ENCODE measurements around the gene ANKRD35.

The ANKRD35 gene

GRCh38 chr1:145906954-145907753, 21.5 kb upstream of the ANKRD35 start (continued):
- TF ChIP-seq, protein P1, sequence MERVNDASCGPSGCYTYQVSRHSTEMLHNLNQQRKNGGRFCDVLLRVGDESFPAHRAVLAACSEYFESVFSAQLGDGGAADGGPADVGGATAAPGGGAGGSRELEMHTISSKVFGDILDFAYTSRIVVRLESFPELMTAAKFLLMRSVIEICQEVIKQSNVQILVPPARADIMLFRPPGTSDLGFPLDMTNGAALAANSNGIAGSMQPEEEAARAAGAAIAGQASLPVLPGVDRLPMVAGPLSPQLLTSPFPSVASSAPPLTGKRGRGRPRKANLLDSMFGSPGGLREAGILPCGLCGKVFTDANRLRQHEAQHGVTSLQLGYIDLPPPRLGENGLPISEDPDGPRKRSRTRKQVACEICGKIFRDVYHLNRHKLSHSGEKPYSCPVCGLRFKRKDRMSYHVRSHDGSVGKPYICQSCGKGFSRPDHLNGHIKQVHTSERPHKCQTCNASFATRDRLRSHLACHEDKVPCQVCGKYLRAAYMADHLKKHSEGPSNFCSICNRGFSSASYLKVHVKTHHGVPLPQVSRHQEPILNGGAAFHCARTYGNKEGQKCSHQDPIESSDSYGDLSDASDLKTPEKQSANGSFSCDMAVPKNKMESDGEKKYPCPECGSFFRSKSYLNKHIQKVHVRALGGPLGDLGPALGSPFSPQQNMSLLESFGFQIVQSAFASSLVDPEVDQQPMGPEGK (CRISPR knock-in tag; IDR thresholded peaks at IDR 0.05; ENCODE audit: borderline replicate concordance), result no peak

- ATAC-seq, result peak; percentile 54; the same call in 2 of the 3 replicates
Measured at GRCh38 chr1:145901312-145902021, 15.8 kb upstream of the ANKRD35 start.

DNA sequence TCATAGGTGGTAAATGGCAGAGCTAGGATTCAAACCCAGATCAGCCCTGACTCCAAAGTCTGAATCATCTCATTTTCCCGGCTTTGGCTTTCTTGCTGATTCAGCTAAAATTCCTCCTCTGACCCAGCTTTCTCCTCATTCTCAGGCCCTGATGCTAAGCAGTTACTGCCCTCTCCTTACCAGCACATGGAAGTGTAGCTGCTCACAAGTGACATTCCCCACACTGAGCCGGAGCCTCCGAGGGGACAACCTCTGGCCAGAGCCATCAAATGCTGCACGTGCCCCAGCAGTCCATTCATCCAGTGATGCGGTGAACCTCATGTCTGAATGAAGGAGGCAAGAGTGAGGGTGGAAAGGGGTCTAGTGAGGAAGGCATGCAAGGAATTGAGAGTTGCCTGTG, 13.1 kb upstream of the ANKRD35 start:
- TF ChIP-seq, protein P2, sequence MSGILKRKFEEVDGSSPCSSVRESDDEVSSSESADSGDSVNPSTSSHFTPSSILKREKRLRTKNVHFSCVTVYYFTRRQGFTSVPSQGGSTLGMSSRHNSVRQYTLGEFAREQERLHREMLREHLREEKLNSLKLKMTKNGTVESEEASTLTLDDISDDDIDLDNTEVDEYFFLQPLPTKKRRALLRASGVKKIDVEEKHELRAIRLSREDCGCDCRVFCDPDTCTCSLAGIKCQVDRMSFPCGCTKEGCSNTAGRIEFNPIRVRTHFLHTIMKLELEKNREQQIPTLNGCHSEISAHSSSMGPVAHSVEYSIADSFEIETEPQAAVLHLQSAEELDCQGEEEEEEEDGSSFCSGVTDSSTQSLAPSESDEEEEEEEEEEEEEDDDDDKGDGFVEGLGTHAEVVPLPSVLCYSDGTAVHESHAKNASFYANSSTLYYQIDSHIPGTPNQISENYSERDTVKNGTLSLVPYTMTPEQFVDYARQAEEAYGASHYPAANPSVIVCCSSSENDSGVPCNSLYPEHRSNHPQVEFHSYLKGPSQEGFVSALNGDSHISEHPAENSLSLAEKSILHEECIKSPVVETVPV (CRISPR knock-in tag; IDR thresholded peaks at IDR 0.05), result no peak
- TF ChIP-seq, protein P3, sequence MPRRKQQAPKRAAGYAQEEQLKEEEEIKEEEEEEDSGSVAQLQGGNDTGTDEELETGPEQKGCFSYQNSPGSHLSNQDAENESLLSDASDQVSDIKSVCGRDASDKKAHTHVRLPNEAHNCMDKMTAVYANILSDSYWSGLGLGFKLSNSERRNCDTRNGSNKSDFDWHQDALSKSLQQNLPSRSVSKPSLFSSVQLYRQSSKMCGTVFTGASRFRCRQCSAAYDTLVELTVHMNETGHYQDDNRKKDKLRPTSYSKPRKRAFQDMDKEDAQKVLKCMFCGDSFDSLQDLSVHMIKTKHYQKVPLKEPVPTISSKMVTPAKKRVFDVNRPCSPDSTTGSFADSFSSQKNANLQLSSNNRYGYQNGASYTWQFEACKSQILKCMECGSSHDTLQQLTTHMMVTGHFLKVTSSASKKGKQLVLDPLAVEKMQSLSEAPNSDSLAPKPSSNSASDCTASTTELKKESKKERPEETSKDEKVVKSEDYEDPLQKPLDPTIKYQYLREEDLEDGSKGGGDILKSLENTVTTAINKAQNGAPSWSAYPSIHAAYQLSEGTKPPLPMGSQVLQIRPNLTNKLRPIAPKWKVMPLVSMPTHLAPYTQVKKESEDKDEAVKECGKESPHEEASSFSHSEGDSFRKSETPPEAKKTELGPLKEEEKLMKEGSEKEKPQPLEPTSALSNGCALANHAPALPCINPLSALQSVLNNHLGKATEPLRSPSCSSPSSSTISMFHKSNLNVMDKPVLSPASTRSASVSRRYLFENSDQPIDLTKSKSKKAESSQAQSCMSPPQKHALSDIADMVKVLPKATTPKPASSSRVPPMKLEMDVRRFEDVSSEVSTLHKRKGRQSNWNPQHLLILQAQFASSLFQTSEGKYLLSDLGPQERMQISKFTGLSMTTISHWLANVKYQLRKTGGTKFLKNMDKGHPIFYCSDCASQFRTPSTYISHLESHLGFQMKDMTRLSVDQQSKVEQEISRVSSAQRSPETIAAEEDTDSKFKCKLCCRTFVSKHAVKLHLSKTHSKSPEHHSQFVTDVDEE (CRISPR knock-in tag; IDR thresholded peaks at IDR 0.05), result no peak
- TF ChIP-seq ARNTL (CRISPR knock-in tag; IDR thresholded peaks at IDR 0.05; ENCODE audit: borderline replicate concordance, low read depth), result no peak
- no peak for ATAC-seq

More at GRCh38 chr1:145901312-145902021, 15.8 kb upstream of the ANKRD35 start:
- TF ChIP-seq SNAI2 (CRISPR knock-in tag; IDR thresholded peaks at IDR 0.05), result no peak

GRCh38 chr1:145897969-145898368, 12.3 kb upstream of the ANKRD35 start:
- no peak for ATAC-seq
- TF ChIP-seq OSR1 (CRISPR knock-in tag; IDR thresholded peaks at IDR 0.05) (no peak), ZFP30 (CRISPR knock-in tag; IDR thresholded peaks at IDR 0.05) (no peak), ARNTL (CRISPR knock-in tag; IDR thresholded peaks at IDR 0.05; ENCODE audit: borderline replicate concordance, low read depth) (no peak), TOX (CRISPR knock-in tag; IDR thresholded peaks at IDR 0.05; ENCODE audit: borderline replicate concordance) (no peak)

GRCh38 chr1:145895471-145895870, 9.8 kb upstream of the ANKRD35 start:
- no peak for TF ChIP-seq ESRRG (CRISPR knock-in tag; IDR thresholded peaks at IDR 0.05)
- TF ChIP-seq TOX (CRISPR knock-in tag; IDR thresholded peaks at IDR 0.05; ENCODE audit: borderline replicate concordance), result no peak
- TF ChIP-seq, protein P2 (CRISPR knock-in tag; IDR thresholded peaks at IDR 0.05), result no peak
- no peak for TF ChIP-seq GLIS3 (CRISPR knock-in tag; IDR thresholded peaks at IDR 0.05)
- no peak for TF ChIP-seq ZNF565 (CRISPR knock-in tag; conservative IDR thresholded peaks at IDR 0.05; ENCODE audit: low read depth)
- no peak for TF ChIP-seq ZFP30 (CRISPR knock-in tag; IDR thresholded peaks at IDR 0.05)
- no peak for TF ChIP-seq ZC3H10 (CRISPR knock-in tag; IDR thresholded peaks at IDR 0.05)
- TF ChIP-seq CSDC2 (CRISPR knock-in tag; IDR thresholded peaks at IDR 0.05), result no peak
- TF ChIP-seq RARB (CRISPR knock-in tag; IDR thresholded peaks at IDR 0.05), result no peak
- no peak for TF ChIP-seq ZNF8 (CRISPR knock-in tag; IDR thresholded peaks at IDR 0.05)
- TF ChIP-seq, protein P4, sequence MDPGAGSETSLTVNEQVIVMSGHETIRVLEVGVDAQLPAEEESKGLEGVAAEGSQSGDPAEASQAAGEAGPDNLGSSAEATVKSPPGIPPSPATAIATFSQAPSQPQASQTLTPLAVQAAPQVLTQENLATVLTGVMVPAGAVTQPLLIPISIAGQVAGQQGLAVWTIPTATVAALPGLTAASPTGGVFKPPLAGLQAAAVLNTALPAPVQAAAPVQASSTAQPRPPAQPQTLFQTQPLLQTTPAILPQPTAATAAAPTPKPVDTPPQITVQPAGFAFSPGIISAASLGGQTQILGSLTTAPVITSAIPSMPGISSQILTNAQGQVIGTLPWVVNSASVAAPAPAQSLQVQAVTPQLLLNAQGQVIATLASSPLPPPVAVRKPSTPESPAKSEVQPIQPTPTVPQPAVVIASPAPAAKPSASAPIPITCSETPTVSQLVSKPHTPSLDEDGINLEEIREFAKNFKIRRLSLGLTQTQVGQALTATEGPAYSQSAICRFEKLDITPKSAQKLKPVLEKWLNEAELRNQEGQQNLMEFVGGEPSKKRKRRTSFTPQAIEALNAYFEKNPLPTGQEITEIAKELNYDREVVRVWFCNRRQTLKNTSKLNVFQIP (CRISPR knock-in tag; IDR thresholded peaks at IDR 0.05; ENCODE audit: borderline replicate concordance, low read depth), result no peak
- TF ChIP-seq BACH2 (CRISPR knock-in tag; IDR thresholded peaks at IDR 0.05; ENCODE audit: borderline replicate concordance), result no peak
- no peak for TF ChIP-seq OSR1 (CRISPR knock-in tag; IDR thresholded peaks at IDR 0.05)
- TF ChIP-seq ISL1 (CRISPR knock-in tag; IDR thresholded peaks at IDR 0.05), result no peak
- TF ChIP-seq TCF4 (CRISPR knock-in tag; IDR thresholded peaks at IDR 0.05; ENCODE audit: borderline replicate concordance), result no peak
- no peak for TF ChIP-seq ZFP3 (CRISPR knock-in tag; IDR thresholded peaks at IDR 0.05)
- TF ChIP-seq PPARA (CRISPR knock-in tag; IDR thresholded peaks at IDR 0.05; ENCODE audit: borderline replicate concordance), result no peak
- TF ChIP-seq ZNF70 (CRISPR knock-in tag; IDR thresholded peaks at IDR 0.05), result no peak
- ATAC-seq, result no peak
